ENCODE results near the gene SERPINB10. TPM values are rescaled to one million over a fixed set of nuclear protein-coding genes. Genes with fewer than 3 reads are reported as not detected.

The SERPINB10 gene, protein sequence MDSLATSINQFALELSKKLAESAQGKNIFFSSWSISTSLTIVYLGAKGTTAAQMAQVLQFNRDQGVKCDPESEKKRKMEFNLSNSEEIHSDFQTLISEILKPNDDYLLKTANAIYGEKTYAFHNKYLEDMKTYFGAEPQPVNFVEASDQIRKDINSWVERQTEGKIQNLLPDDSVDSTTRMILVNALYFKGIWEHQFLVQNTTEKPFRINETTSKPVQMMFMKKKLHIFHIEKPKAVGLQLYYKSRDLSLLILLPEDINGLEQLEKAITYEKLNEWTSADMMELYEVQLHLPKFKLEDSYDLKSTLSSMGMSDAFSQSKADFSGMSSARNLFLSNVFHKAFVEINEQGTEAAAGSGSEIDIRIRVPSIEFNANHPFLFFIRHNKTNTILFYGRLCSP
- not detected for polyA plus RNA-seq (2013, experiment 1 of 4)
- polyA plus RNA-seq (2013, experiment 2 of 4), result not detected
- polyA plus RNA-seq (2013, experiment 3 of 4), result not detected
- not detected for polyA plus RNA-seq (2013, experiment 4 of 4)

DNA sequence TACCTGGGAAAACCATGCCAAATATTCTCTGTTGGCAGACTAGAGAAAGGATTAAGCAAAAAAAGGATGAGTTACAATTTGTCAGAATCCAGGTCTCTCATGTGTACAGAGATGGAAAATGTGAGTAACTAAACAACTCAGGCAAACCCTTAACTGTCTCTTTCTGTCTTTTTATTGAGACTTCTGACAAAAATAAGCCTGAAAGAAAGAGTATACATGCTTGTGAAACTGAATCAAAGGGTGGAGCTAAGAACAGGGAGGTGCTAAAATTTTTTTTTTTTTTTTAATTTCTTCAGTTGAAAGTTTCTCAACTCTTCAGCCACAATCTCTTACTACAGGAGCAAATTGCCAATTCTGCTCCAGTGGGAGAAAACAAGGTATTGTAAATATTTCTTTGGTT lies at the start of gene SERPINB10:
SERPINB10 (plus strand) TSS at position 295 of the 400 bp plus-strand sequence. CDS start 7,553 bp downstream, outside the sequence.
- H3K27ac ChIP-seq (ENCODE audit: insufficient read depth, low read depth, low read length, poor library complexity, severe bottlenecking), result no peak within 1 kb of the TSS
- no peaks in the 10 kb centered on the region for H3K9me3 ChIP-seq (ENCODE audit: control insufficient read depth, low read length)
- H3K4me3 ChIP-seq (ENCODE audit: insufficient read depth, low read depth, low read length), result no peak within 1 kb of the TSS
- no peaks in the 10 kb centered on the region for H3K27me3 ChIP-seq (ENCODE audit: control insufficient read depth, insufficient read depth, low read length, poor library complexity, severe bottlenecking)
- no peaks in the 10 kb centered on the region for H3K36me3 ChIP-seq (ENCODE audit: control insufficient read depth, insufficient read depth, low read length)
- H3K4me1 ChIP-seq (ENCODE audit: control insufficient read depth, insufficient read depth, low read length), result no peaks in the 10 kb centered on the region

DNA sequence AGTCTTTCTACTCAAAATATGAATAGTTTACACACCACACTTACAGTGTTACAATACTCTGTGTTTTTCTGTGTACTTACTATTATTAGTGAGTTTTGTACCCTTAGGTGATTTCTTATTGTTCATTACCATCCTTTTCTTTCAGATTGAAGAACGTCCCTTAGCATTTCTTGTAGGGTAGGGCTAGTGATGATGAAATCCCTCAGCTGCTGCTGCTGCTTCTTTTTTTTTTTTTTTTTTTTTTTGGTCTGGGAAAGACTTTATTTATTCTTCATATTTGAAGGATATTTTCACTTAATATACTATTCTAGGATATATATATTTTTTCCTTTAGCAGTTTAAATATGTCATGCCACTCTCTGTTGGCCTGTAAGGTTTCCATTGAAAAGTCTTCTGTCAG lies 49.3 kb upstream of the SERPINB10 start:
- H3K4me1 ChIP-seq (ENCODE audit: control insufficient read depth, insufficient read depth, low read length), result no peaks in the 10 kb centered on the region
- H3K4me3 ChIP-seq (ENCODE audit: insufficient read depth, low read depth, low read length), result no peak overlapping the region
- H3K9me3 ChIP-seq (ENCODE audit: control insufficient read depth, low read length), result no peaks in the 10 kb centered on the region
- WGBS, 2 experiments, result 71% methylated on average over 1 of the region's 1 CpG; no CpG with 5 or more reads in 1 of the 2 experiments
- no peaks in the 10 kb centered on the region for H3K27me3 ChIP-seq (ENCODE audit: control insufficient read depth, insufficient read depth, low read length, poor library complexity, severe bottlenecking)
- H3K27ac ChIP-seq (ENCODE audit: insufficient read depth, low read depth, low read length, poor library complexity, severe bottlenecking), result no peak overlapping the region
- H3K36me3 ChIP-seq (ENCODE audit: control insufficient read depth, insufficient read depth, low read length), result no peaks in the 10 kb centered on the region

DNA sequence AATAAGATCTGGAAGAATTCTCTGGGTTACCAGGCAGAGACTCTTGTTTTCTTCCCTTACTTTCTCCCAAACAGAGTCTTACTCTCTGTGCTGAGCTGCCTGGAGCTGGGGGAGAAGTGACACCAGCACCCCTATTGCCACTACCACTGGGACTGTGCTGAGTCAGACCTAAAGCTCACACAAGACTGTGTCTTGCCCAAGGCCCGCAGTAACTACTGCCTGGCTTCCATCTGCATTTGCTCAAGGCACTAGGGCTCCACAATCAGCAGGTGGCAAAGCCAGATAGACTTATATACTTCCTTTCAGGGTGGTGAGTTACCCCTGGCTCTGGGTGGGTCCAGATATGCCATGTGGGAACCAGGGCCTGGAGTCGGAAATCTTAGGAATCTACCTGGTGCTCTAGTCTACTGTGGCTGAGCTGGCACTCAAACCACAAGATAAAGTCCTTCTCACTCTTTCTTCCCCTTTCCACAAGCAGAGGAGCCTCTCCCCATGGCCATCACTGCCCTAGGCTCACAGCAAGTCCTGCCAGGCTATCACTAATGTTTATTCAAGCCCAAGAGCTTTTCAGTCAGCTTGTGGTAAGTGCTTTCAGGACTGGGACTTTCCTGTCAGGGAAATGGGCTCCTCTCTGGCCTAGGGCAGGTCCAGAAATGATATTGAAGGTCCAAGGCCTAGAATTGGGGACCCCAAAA lies 47.8 kb upstream of the SERPINB10 start:
- no peak overlapping the region for H3K4me3 ChIP-seq (ENCODE audit: insufficient read depth, low read depth, low read length)
- no peaks in the 10 kb centered on the region for H3K36me3 ChIP-seq (ENCODE audit: control insufficient read depth, insufficient read depth, low read length)
- H3K4me1 ChIP-seq (ENCODE audit: control insufficient read depth, insufficient read depth, low read length), result no peaks in the 10 kb centered on the region
- no peak overlapping the region for H3K27ac ChIP-seq (ENCODE audit: insufficient read depth, low read depth, low read length, poor library complexity, severe bottlenecking)
- H3K27me3 ChIP-seq (ENCODE audit: control insufficient read depth, insufficient read depth, low read length, poor library complexity, severe bottlenecking), result no peaks in the 10 kb centered on the region
- WGBS, 2 experiments, result 92 to 96% methylated on average over 2 of the region's 2 CpGs
- no peaks in the 10 kb centered on the region for H3K9me3 ChIP-seq (ENCODE audit: control insufficient read depth, low read length)

DNA sequence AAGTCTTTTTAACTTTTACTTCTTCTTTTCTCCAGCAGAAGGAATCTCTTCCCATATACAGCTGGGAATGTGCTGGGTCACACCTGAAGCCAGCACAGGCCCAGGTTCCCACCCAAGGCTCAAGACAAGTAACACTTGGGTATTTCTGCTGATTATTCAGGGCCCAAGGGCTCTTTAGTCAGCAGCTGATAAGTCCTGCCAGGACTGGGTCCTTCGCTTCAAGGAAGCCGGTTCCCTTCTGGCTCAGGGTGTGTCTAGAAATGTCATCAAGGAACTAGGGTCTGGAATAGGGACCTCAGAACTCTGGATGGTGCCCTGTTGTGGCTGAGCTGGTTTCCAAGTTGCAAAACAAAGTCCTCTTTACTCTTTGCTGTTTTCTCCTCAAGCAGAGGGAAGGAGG lies 47.2 kb upstream of the SERPINB10 start:
- H3K4me1 ChIP-seq (ENCODE audit: control insufficient read depth, insufficient read depth, low read length), result no peaks in the 10 kb centered on the region
- H3K36me3 ChIP-seq (ENCODE audit: control insufficient read depth, insufficient read depth, low read length), result no peaks in the 10 kb centered on the region
- 96 to 97% methylated on average over 2 of the region's 2 CpGs for whole genome bisulfite sequencing, 2 experiments
- no peaks in the 10 kb centered on the region for H3K27me3 ChIP-seq (ENCODE audit: control insufficient read depth, insufficient read depth, low read length, poor library complexity, severe bottlenecking)
- H3K27ac ChIP-seq (ENCODE audit: insufficient read depth, low read depth, low read length, poor library complexity, severe bottlenecking), result no peak overlapping the region
- no peak overlapping the region for H3K4me3 ChIP-seq (ENCODE audit: insufficient read depth, low read depth, low read length)
- H3K9me3 ChIP-seq (ENCODE audit: control insufficient read depth, low read length), result no peaks in the 10 kb centered on the region

DNA sequence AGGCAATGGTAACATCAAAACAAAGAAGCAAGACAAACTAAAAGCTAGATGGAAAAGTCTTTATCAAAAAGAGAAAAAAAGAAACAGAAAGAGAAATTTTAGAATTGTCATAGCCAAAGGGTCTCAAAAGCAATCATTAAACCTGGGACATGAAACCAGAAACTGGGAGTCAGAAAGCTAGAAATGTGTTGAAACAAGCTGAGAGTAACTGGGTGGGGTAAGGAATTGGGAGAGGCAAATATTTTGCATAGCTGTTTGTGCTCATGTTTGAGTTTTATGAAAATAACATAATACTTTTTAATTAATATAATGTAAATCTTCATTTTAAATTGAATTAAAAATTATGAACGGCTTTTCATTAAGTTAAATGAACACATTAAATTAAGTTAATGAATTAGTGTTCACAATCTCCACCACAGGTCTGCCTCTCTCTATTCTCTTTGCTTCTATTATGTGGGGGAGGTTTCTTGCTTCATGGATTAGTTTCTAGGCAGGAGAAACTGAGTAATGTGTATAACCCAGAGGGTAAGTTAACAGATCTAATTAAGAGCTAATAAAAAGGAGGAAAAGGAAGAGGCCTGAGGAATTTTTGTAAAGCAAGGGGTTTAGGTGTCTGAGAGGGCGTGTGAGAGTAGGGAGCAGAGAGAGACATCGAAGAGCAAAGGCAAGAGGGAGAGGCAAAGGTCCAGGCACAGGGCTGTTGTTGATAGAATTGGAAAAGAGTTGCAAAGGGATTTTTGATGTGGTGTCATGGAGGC lies 40.2 kb upstream of the SERPINB10 start:
- H3K27ac ChIP-seq (ENCODE audit: insufficient read depth, low read depth, low read length, poor library complexity, severe bottlenecking), result no peak overlapping the region
- no peaks in the 10 kb centered on the region for H3K9me3 ChIP-seq (ENCODE audit: control insufficient read depth, low read length)
- no peak overlapping the region for H3K4me3 ChIP-seq (ENCODE audit: insufficient read depth, low read depth, low read length)
- 89 to 90% methylated on average over 2 of the region's 3 CpGs for WGBS, 2 experiments
- H3K4me1 ChIP-seq (ENCODE audit: control insufficient read depth, insufficient read depth, low read length), result no peaks in the 10 kb centered on the region
- no peaks in the 10 kb centered on the region for H3K27me3 ChIP-seq (ENCODE audit: control insufficient read depth, insufficient read depth, low read length, poor library complexity, severe bottlenecking)
- H3K36me3 ChIP-seq (ENCODE audit: control insufficient read depth, insufficient read depth, low read length), result no peaks in the 10 kb centered on the region

DNA sequence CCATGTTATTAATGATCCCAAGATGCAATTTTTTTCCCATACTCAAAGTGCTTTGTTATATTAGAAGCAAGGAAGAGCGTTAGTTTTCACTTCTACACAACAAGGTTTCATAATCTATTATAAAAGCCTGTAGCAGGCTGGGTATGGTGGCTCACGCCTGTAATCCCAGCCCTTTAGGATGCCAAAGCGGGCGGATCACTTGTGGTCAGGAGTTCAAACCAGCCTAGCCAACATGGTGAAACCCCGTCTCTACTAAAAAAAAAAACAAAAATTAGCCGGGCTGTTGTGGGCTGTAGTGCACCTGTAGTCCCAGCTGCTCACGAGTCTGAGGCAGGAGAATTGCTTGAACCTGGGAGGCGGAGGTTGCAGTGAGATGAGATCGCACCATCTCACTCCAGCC lies 39.2 kb upstream of the SERPINB10 start:
- 91 to 94% methylated on average over 8 to 9 of the region's 9 CpGs for WGBS, 2 experiments
- H3K4me1 ChIP-seq (ENCODE audit: control insufficient read depth, insufficient read depth, low read length), result no peaks in the 10 kb centered on the region
- H3K27ac ChIP-seq (ENCODE audit: insufficient read depth, low read depth, low read length, poor library complexity, severe bottlenecking), result no peak overlapping the region
- H3K9me3 ChIP-seq (ENCODE audit: control insufficient read depth, low read length), result no peaks in the 10 kb centered on the region
- no peaks in the 10 kb centered on the region for H3K27me3 ChIP-seq (ENCODE audit: control insufficient read depth, insufficient read depth, low read length, poor library complexity, severe bottlenecking)
- H3K36me3 ChIP-seq (ENCODE audit: control insufficient read depth, insufficient read depth, low read length), result no peaks in the 10 kb centered on the region
- H3K4me3 ChIP-seq (ENCODE audit: insufficient read depth, low read depth, low read length), result no peak overlapping the region

DNA sequence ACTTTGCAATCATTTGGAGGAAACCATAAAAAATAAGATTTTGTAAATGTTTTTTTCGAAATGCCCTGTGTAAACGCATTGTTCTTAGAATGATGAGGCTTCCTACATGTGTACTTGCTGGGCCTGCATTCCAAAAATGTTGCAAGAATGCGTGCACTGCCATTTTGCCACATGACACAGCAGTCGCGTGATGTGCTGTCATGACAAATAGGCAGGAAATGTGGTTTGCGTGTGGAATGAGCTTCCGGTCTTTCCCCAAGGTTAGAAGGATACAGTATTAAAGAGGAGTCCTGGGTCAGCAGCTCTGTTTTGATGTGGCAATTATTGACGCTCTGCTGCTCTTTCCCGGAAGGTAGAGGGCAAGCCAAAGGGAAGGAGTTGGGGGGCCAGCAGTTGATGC lies 38.4 kb upstream of the SERPINB10 start:
- WGBS, 2 experiments, result 94 to 95% methylated on average over 9 of the region's 9 CpGs
- no peak overlapping the region for H3K4me3 ChIP-seq (ENCODE audit: insufficient read depth, low read depth, low read length)
- no peaks in the 10 kb centered on the region for H3K4me1 ChIP-seq (ENCODE audit: control insufficient read depth, insufficient read depth, low read length)
- no peaks in the 10 kb centered on the region for H3K27me3 ChIP-seq (ENCODE audit: control insufficient read depth, insufficient read depth, low read length, poor library complexity, severe bottlenecking)
- H3K27ac ChIP-seq (ENCODE audit: insufficient read depth, low read depth, low read length, poor library complexity, severe bottlenecking), result no peak overlapping the region
- H3K9me3 ChIP-seq (ENCODE audit: control insufficient read depth, low read length), result no peaks in the 10 kb centered on the region
- no peaks in the 10 kb centered on the region for H3K36me3 ChIP-seq (ENCODE audit: control insufficient read depth, insufficient read depth, low read length)

DNA sequence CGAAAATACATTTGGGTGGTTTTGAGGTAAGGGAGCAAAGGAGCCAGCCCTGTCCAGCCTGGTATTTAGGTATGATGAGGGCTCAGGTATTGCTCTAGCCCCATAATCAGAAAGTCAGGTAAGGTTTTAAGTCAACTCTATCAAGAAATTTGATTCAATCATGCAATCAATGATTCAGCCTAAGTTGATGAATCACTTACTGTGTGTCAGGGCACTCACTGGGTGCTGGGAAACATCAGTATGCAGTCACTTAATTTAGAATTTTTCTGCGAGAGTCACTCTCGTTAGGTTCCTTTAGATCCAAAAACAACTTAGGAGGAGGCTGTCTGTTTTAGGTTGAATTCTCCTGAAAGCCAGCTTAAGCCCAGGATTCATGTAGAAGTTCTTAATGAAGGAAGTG lies 37.9 kb upstream of the SERPINB10 start:
- no peak overlapping the region for H3K4me3 ChIP-seq (ENCODE audit: insufficient read depth, low read depth, low read length)
- H3K27ac ChIP-seq (ENCODE audit: insufficient read depth, low read depth, low read length, poor library complexity, severe bottlenecking), result no peak overlapping the region
- WGBS, 2 experiments, result 88 to 98% methylated on average over 3 of the region's 3 CpGs
- H3K27me3 ChIP-seq (ENCODE audit: control insufficient read depth, insufficient read depth, low read length, poor library complexity, severe bottlenecking), result no peaks in the 10 kb centered on the region
- H3K4me1 ChIP-seq (ENCODE audit: control insufficient read depth, insufficient read depth, low read length), result no peaks in the 10 kb centered on the region
- H3K36me3 ChIP-seq (ENCODE audit: control insufficient read depth, insufficient read depth, low read length), result no peaks in the 10 kb centered on the region
- no peaks in the 10 kb centered on the region for H3K9me3 ChIP-seq (ENCODE audit: control insufficient read depth, low read length)

DNA sequence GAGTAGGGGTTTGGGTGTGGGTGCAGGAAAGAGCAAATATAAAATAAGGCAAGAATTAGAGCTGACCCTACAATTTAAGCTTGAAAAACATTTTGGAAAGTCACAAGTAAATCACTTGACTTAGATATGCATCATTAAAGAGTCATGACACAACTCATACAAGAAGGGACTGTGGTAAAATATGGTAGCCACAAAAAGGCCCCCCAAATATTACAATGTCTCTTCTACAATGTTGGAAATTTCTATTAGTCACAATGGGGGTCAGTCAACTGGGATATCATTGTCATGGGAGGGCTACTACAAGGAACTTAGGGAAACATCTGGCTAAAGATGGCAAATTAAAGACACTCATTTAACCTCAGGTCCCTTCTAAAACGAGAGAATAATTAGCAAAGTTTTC lies 35.9 kb upstream of the SERPINB10 start:
- no peaks in the 10 kb centered on the region for H3K27me3 ChIP-seq (ENCODE audit: control insufficient read depth, insufficient read depth, low read length, poor library complexity, severe bottlenecking)
- WGBS, 2 experiments, result 80 to 93% methylated on average over 1 of the region's 1 CpG
- H3K4me3 ChIP-seq (ENCODE audit: insufficient read depth, low read depth, low read length), result no peak overlapping the region
- no peaks in the 10 kb centered on the region for H3K9me3 ChIP-seq (ENCODE audit: control insufficient read depth, low read length)
- no peak overlapping the region for H3K27ac ChIP-seq (ENCODE audit: insufficient read depth, low read depth, low read length, poor library complexity, severe bottlenecking)
- no peaks in the 10 kb centered on the region for H3K4me1 ChIP-seq (ENCODE audit: control insufficient read depth, insufficient read depth, low read length)
- no peaks in the 10 kb centered on the region for H3K36me3 ChIP-seq (ENCODE audit: control insufficient read depth, insufficient read depth, low read length)

DNA sequence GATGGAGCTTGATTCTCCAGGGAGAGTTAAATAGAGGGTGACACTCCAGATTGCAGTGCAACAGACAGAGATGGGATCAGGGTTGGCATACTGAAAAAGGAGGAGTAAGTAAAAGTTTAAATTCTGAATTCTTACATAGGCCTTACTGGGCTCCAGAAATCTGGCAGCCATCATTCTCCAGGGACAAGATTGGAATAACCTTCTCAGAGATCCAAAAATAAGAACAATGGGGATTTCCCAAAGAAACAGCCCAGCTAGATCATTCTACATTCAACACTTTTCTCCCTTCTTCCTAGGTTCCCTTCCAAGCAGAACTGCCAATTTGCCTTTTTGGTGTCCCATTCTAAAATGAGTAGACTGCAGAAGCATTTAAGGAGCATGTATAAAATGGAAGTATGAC lies 35.2 kb upstream of the SERPINB10 start:
- Histone ChIP-seq H3K9me3 (ENCODE audit: control insufficient read depth, low read length) (no peaks in the 10 kb centered on the region), H3K4me1 (ENCODE audit: control insufficient read depth, insufficient read depth, low read length) (no peaks in the 10 kb centered on the region), H3K36me3 (ENCODE audit: control insufficient read depth, insufficient read depth, low read length) (no peaks in the 10 kb centered on the region), H3K27me3 (ENCODE audit: control insufficient read depth, insufficient read depth, low read length, poor library complexity, severe bottlenecking) (no peaks in the 10 kb centered on the region), H3K4me3 (ENCODE audit: insufficient read depth, low read depth, low read length) (no peak overlapping the region), H3K27ac (ENCODE audit: insufficient read depth, low read depth, low read length, poor library complexity, severe bottlenecking) (no peak overlapping the region)

Data from ectodermal cell (in vitro differentiated cells).